ENCODE data around the gene ALPP. TPM values are rescaled to one million over a fixed set of nuclear protein-coding genes. Genes with fewer than 3 reads are reported as not detected.

The ALPP gene
- total and polyA plus RNA-seq, 3 donors from 2014 or later: 0.25 to 0.87 TPM; not detected in 1

DNA sequence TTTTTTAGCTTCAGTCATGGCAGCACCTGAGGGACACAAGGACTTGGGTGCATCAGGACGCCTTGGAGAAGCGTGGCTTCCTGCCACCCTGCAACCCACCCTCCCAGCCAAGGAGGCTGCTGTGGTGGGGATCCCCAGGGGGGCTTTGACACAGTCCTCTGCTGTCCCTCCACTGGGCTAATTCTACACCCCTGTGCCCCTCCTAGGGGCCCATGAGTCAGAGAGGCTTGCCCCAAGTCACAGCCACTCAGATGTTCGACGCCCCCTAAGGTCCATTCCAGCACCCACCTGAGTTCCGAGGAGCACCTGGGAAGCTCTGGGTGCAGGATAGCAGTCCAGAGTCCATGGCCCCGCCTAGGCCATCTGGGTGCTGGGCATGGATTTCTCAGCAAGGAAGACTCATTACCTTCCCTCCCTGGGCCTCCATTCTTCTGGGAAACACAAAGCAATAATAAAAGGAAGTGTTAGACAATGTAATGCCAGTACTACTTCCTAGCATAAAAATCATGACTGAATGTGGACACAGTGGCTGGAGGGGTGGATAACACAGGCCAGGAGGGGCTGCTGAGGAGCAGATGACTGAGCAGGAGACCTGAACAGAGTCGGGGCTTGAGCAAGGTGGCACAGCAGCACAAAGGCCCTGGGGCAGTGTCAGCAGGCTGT lies 31.8 kb downstream of the ALPP start:
- Histone ChIP-seq H3K4me1 (no peaks in the 10 kb centered on the region), H3K4me3 (no peak overlapping the region), H3K9me3 (no peaks in the 10 kb centered on the region), H3K27ac (no peak overlapping the region), H3K36me3 (ENCODE audit: low read depth, missing control alignments) (no peaks in the 10 kb centered on the region), H3K27me3 (no peaks in the 10 kb centered on the region)
- WGBS, 2 donors: 74 to 94% methylated on average over 6 to 7 of the region's 7 CpGs
- TF ChIP-seq POLR2A (IDR thresholded peaks at IDR 0.05): no peak
- DNase-seq: no peak
- intact Hi-C loops (cut with DNase I; ENCODE audit: low total_unique reads): no loop called here

DNA sequence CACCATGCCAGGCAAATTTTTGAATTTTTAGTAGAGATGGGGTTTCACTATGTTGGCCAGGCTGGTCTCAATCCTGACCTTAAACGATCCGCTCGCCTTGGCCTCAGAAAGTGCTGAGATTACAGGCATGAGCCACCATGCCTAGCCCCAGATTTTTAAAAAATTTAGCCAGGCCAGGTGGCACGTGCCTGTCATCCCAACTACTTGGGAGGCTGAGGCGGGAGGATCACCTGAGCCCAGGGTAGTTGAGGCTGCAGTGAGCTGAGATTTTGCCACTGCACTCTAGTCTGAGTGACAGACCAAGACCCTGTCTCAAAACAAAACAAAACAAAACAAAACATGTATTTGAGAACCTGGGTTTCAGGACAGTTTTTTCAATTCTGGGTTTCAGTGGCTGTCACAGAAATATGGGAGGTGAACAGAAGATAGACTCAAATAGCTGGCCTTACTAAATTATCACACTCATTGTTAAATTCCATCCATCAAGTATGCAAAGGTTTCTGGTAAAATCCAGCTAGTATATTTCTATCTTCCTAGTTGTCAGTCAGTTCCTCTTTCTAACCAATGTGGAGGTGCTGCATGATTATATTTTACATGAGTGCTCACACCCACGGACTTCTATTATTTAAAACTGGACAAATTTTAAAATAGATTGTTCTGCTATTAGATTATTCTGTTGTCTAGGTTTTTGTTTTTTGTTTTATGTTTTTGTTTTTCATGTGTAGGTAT lies 33.5 kb downstream of the ALPP start:
- H3K27me3 ChIP-seq: no peaks in the 10 kb centered on the region

DNA sequence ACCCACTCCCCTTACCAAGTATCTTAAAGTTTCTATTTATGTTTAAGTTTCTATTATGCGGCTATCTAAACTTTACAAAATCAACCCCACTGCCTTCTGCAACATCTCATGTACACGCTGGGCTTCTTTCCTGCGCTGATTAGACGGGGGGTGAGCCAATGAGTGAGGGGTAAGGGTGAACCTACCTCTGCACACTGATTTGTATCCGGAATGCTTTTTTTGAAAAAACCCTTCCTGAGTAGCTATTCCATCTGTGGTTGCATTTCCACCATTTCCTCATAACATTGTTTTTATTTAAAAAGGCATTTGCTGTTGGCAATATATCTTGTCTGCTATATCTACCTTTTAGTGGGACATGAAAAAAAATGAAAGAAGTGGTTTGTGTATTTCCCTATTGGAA lies 34.4 kb downstream of the ALPP start:
- Histone ChIP-seq H3K4me3 (no peak overlapping the region), H3K27ac (no peak overlapping the region), H3K9me3 (no peaks in the 10 kb centered on the region), H3K4me1 (no peaks in the 10 kb centered on the region), H3K27me3 (no peaks in the 10 kb centered on the region), H3K36me3 (ENCODE audit: low read depth, missing control alignments) (no peaks in the 10 kb centered on the region)
- TF ChIP-seq CTCF (IDR thresholded peaks at IDR 0.05) (no peak), POLR2A (IDR thresholded peaks at IDR 0.05) (no peak)
- DNase-seq: no peak
- intact Hi-C loops (cut with DNase I; ENCODE audit: low total_unique reads): no loop called here
- WGBS, 2 donors: 61 to 69% methylated on average over 5 of the region's 5 CpGs

More for the DNA sequence above, 33.5 kb downstream of the ALPP start:
- H3K9me3 ChIP-seq: no peaks in the 10 kb centered on the region
- intact Hi-C loops (cut with DNase I; ENCODE audit: low total_unique reads): no loop called here
- DNase-seq: no peak
- no peaks in the 10 kb centered on the region for H3K4me1 ChIP-seq
- WGBS, 2 donors: 92 to 93% methylated on average over 6 of the region's 6 CpGs
- H3K27ac ChIP-seq: no peak overlapping the region
- TF ChIP-seq CTCF (IDR thresholded peaks at IDR 0.05) (no peak), POLR2A (IDR thresholded peaks at IDR 0.05) (no peak)
- H3K36me3 ChIP-seq (ENCODE audit: low read depth, missing control alignments): no peaks in the 10 kb centered on the region
- no peak overlapping the region for H3K4me3 ChIP-seq

DNA sequence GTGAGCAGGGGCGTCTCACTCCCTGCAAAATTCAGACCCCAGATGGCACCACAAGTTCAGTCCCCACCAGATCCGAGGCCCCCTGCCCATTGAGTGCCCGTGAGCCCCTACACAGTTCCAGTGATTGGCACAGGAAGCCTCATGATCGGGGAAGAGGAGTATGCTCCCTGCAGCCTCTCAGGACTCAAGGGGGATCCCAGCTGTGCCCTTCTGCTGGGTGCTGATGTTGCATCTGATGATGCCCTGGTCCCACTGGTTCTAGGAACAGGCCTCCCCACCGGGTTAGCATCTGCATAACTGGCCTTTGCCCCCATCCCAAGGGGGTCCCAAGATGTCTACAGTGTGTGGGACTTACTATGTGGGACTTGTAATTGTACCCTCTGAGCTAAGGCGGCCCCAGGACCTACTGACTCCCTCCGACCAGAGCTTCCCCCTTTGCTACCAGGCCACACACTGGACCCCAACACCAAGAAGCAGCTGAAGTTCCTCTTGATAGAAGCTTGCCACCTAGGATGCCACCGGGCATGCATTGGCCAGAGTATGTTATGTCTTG lies 36.7 kb downstream of the ALPP start:
- no peaks in the 10 kb centered on the region for H3K9me3 ChIP-seq
- H3K4me3 ChIP-seq: no peak overlapping the region
- H3K27me3 ChIP-seq: no peaks in the 10 kb centered on the region
- H3K36me3 ChIP-seq (ENCODE audit: low read depth, missing control alignments): no peaks in the 10 kb centered on the region
- H3K27ac ChIP-seq: no peak overlapping the region
- H3K4me1 ChIP-seq: peaks cover 8% of the 10 kb centered on the region
- TF ChIP-seq CTCF (IDR thresholded peaks at IDR 0.05) (no peak), POLR2A (IDR thresholded peaks at IDR 0.05) (no peak)
- WGBS, 2 donors: 84 to 86% methylated on average over 5 to 8 of the region's 8 CpGs
- no peak for DNase-seq
- intact Hi-C loops (cut with DNase I; ENCODE audit: low total_unique reads): no loop called here

GRCh38 chr2:232415736-232416520 lies 37.4 kb downstream of the ALPP start:
- no peak for DNase-seq
- TF ChIP-seq POLR2A (IDR thresholded peaks at IDR 0.05) (no peak), CTCF (IDR thresholded peaks at IDR 0.05) (no peak)
- no peak overlapping the region for H3K4me3 ChIP-seq
- H3K4me1 ChIP-seq: peaks cover 8% of the 10 kb centered on the region
- no peaks in the 10 kb centered on the region for H3K27me3 ChIP-seq
- 85 to 96% methylated on average over 11 to 12 of the region's 12 CpGs for WGBS, 2 donors
- no peak overlapping the region for H3K27ac ChIP-seq
- intact Hi-C loops (cut with DNase I; ENCODE audit: low total_unique reads): no loop called here
- no peaks in the 10 kb centered on the region for H3K36me3 ChIP-seq (ENCODE audit: low read depth, missing control alignments)
- H3K9me3 ChIP-seq: no peaks in the 10 kb centered on the region

Data from testis (tissue), 3 donors.